ENCODE results near the gene HOXB5. TPM values are rescaled to one million over a fixed set of nuclear protein-coding genes. Genes with fewer than 3 reads are reported as not detected.

The HOXB5 gene
- total RNA-seq, 4 donors from 2014 or later = 0.72 to 3.3 (median 1.4) TPM

DNA sequence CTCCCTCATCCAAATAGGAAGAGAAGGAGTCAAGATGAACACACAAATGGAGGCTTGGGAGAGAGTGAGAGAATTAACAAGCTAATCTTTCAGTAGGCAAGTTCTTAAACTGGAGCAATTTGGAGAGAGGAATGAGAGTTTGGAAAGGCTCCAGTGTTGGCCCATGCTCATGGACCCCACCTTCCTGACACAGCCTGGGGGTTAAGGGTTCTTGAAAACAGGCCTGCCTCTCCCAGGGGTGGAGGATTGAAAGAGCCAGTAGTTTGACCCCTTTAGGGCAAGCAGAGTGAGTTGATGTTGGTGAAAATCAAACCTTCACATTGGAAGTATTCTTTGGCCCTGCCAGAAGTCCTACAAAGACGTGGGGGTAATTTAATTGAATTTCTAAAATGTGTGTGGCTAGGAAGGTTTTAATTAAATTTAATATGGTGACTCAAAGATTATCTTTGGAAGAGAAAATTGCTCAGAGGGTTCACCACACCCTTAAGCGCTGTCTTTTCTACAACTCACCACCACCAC is 9.3 kb downstream of the HOXB5 start:
- DNase-seq (ENCODE audit: low spot score) (no peak), ATAC-seq (ENCODE audit: low FRiP score) (no peak)
- TF ChIP-seq, protein P1, sequence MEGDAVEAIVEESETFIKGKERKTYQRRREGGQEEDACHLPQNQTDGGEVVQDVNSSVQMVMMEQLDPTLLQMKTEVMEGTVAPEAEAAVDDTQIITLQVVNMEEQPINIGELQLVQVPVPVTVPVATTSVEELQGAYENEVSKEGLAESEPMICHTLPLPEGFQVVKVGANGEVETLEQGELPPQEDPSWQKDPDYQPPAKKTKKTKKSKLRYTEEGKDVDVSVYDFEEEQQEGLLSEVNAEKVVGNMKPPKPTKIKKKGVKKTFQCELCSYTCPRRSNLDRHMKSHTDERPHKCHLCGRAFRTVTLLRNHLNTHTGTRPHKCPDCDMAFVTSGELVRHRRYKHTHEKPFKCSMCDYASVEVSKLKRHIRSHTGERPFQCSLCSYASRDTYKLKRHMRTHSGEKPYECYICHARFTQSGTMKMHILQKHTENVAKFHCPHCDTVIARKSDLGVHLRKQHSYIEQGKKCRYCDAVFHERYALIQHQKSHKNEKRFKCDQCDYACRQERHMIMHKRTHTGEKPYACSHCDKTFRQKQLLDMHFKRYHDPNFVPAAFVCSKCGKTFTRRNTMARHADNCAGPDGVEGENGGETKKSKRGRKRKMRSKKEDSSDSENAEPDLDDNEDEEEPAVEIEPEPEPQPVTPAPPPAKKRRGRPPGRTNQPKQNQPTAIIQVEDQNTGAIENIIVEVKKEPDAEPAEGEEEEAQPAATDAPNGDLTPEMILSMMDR (IDR thresholded peaks at IDR 0.05) = no peak

GRCh38 chr17:48583708-48584222 is 9.8 kb downstream of the HOXB5 start:
- no peak for DNase-seq (ENCODE audit: low spot score)
- TF ChIP-seq, protein P1 (IDR thresholded peaks at IDR 0.05) = no peak
- no peak for ATAC-seq (ENCODE audit: low FRiP score)

GRCh38 chr17:48582750-48583069 is 10.9 kb downstream of the HOXB5 start:
- TF ChIP-seq, protein P1 (IDR thresholded peaks at IDR 0.05) = no peak
- ATAC-seq (ENCODE audit: low FRiP score) (no peak), DNase-seq (ENCODE audit: low spot score) (no peak)

DNA sequence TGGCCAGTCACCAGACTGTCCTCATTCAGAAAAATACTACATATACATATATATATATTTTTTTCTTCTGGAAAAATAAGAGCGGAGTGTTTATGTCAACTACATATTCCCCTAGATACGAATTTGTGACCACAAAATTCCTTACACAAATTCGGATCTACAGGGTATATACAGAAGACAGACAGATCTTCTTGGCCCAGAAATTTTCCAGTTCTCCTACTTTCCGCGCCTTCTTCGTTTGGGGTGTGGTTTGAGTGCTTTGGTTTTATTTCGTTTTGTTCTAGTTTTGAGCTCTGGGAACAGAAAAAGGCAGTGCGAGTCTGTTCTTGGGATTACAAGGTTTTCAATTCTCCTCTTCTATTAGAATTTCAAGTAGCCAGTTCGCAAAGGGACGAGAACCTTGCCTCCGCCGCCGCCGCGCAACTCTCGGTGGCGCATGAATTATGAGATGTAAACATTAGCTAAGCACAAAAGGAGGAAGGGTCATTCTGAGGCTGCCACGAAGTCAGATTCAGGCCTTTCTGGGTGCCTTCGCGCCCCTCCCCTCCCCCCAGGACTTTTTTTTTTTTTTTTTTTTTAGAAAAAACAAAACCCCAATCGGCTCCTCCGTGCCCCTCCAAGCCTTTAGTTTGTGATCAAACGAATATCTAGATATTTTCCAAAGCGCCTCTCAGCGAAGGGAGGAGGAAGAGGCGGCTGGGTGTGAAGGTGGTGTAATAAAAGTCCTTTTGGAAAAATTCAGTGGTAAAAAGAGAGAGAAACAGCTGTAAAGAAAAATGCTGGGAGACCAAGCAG is 13.6 kb downstream of the HOXB5 start:
- TF ChIP-seq, protein P1 (IDR thresholded peaks at IDR 0.05) = no peak
- DNase-seq (ENCODE audit: low spot score) = no peak
- ATAC-seq (ENCODE audit: low FRiP score) = no peak

- ATAC-seq (ENCODE audit: low FRiP score) (no peak), DNase-seq (ENCODE audit: low spot score) (no peak)
- TF ChIP-seq, protein P1 (IDR thresholded peaks at IDR 0.05) = no peak
Measured at GRCh38 chr17:48579471-48579759, 14.2 kb downstream of the HOXB5 start.

DNA sequence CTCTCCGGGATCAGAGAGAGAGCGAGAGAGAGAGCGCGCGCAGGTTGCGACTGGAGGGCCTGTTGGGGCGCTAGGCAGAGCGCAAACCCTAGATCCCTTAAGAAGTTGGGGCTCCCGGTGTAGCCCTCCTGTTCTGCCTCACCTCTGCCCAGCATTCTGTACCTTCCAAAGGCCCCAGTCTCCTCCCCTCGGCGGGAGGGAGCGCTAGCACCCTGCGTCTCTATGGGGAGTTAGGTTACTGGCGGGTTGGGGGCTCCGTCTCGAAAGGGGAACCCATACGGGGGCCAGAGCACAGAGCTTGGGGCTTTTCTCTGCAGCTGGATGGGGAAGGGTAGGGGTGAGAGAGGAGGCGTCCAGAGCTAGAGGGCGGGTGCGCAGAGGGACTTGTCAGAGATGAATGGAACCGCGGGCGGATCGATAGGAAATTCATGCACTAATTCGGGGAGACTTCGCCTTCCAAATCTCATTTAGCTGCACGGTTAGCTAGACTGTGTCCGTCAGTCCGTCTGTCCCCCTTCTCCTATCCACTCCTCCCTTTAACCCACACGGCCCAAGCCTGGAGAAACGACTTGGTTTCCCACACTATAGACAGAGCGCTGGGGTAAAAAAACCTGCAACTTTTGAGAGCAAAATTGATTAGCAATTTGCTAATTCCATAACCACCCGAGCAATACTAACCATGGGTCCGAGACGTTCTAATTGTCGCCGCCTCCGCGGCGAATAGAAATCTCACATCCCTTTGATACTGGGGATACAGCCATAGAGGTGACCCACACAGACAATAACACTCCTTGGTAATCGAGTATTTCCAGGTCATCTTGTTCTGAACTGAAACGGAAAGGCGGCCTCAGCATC is 14.7 kb downstream of the HOXB5 start:
- TF ChIP-seq, protein P1 (IDR thresholded peaks at IDR 0.05) = no peak
- ATAC-seq (ENCODE audit: low FRiP score) (no peak), DNase-seq (ENCODE audit: low spot score) (no peak)

Data from omental fat pad (tissue), 4 donors.